ENCODE data around the gene RBM5.

RBM5 gene

DNA sequence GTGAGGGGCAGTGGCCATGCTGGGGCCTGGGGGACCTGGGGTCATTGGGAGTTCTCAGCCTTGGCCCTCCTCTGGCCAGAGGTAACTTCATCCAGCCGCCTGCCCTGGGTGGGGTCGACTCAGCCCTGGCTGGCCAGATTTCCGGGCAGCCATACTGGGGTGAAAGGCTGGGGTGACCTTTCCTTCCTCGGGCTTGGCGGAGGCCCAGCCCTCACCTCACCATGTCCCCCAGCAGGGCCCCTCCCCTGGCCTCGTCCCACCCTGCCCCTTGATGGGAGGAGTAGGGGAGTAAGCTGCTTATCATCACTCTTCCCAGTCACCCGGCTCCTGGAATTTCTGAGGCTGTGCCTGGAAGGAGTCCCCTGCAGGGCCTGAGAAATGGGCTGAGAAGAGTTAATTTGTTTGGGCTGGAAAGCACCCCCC, 71.9 kb downstream of the RBM5 start:
- DNase-seq (ENCODE audit: low spot score): no peak

DNA sequence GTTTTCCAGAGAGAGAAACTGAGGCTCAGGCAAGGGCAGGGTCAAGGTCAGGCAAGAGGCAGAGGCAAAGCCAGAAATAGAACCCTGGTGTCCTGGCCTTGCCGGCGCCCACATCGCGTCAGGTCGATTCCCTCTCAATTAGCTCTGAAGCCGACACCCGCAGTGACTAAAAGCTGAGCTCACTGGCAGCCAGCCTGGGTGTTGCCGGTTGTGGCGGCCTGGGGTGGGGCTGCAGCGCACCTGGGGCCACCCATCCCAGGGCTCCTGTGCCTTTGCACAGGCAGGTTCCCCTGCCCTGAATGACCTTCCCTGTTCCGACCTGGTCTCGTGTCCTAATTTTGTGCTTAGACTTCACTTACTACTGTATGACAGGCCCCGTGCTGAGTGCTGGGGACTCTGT, 72.6 kb downstream of the RBM5 start:
- DNase-seq (ENCODE audit: low spot score): no peak

DNA sequence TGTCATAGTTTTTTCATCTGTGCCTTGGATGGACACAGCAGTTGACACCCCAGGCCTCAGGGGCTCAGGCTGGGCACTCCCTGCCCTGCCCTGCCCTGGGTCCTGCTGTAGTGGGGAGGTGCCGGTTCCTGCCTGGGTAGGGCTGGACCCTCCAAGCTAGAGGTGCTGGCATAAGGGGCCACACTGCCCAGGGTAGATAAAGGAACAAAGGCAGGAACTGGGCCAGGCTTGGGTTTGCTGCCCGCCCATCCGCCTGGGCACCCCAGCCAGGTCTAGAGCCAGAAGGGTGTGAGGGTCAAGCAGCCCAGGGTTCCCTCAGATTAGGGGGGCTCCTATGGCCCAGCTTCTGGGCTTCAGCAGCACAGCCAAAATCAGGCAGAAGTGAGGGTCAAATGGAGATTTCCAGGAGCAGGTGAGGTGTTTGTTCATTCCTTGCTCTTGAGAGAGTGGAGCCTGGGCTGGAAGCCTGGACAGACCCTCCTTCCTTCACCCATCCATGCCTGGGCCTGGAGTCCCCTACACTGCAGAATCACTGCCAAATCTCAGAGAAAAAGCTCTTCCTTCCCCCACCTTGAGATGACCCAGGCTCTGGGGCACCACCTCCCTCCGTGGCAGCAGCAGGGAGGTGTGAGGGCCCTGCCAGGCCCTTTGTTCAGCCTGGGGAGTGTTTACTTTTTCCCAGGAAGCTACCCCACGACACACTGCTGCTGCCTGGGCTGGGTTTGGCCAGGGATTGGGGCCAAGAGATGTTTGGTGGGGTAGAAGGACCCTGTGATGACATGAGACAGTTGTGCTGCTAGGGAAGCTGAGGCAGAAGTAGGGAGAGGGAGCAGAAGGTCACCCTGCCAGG, 73.5 kb downstream of the RBM5 start:
- no peak for DNase-seq (ENCODE audit: low spot score)

DNA sequence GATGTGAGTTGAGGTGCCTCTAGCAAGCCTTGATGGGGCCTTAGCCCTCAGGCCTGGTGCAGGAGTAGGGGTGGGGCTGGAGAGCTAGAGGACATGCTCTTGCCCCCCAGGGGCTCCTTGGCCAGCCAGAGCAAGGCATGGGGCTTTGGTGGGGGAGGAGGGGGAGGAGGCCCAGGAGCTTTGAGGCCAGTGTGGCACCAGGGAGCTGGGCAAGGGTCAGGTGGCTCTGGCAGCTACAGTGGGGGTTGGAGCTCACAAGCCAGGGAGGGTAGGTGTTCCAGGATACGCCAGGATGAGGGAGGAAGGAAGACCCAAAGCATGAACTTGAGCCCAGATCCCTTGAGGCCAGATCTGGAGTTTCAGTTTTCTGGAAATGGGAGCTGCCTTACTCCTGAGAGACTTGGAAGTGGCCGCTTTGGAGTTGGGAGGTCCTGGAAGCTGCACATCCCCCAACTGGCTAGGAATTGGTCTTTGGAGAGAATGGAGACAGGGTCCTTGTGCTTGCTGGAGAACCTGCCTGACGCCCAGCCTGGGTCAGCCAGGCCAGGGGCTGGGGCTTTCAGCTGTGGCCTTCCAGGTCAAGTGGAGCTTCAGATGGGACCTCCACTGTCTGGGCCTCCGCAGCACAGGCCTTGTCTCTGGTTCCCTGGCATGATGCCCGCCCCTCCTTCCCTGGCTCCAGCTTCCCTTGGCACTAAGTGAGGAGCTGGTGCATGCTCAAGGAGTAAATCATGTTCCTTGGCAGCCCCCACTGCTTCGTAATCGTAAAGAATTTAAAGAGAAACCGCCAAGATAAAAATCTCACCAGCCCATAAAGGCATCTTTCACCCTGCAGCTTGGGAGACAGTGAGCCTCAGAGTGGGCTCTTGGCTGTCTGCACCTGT, 75.1 kb downstream of the RBM5 start:
- no peak for DNase-seq (ENCODE audit: low spot score)

DNA sequence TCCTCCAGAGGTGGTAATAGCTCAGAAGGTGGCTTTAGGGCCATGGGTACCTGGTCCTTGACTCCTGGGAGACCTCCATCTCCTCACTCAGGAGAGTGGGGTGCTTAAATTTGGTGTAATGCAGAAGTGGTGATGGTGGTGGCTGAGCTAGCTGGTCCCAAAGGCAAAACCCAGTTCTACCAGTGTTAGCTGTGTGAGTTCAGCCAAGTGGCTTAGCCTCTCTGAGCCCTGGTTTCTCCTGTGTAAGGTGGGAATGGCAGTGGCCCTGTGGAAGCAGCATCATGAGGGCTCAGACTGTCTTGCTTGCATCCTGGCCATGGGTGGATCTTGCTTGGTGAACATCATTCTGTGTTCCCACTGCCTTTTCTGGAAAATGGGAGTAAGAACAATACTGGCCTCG, 75.8 kb downstream of the RBM5 start:
- no peak for DNase-seq (ENCODE audit: low spot score)

DNA sequence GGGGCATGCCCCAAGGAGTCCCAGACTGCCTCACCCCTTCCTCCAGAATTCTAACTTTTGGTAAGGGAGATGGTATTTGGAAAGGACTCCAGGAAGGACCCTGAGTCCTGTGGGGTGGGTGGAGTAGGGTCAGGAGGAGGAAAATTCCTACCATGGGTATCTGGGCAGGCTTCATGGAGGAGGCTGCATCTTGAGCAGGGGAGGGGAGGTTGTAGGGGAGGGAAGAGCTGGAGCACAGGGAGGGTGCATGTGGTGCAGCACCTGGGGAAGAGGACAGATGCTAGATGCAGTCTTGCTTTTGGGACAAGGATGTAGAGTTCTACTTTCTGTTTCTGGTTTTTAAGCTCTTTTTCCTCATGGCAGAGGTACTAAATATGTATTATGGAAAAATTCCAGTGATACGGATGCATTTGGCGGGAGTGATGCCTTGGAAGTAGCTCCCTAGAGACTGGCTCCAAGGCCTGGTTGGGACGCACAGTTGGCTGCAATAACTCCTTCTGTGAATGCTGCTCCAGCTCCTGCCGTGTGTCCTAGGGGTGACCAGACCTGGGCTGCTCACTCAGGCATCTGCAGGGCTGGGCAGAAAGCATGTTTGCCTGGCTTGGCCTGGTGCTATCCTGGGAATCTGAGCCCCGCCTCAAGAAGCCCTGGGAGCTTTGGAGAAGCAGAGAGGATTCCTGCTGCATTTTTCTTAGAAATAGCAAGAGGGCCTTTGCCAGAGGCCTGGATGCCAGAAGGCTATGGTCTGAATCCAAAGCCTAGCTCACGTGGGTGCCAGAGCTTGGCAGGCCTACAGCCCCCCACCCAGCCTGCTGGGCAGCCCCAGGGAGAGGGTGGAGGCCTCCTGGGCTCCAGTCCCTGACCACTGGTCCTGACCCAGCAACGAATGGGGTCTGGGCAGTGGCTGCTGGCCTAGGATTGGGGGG, 76.5 kb downstream of the RBM5 start:
- no peak for DNase-seq (ENCODE audit: low spot score)

DNA sequence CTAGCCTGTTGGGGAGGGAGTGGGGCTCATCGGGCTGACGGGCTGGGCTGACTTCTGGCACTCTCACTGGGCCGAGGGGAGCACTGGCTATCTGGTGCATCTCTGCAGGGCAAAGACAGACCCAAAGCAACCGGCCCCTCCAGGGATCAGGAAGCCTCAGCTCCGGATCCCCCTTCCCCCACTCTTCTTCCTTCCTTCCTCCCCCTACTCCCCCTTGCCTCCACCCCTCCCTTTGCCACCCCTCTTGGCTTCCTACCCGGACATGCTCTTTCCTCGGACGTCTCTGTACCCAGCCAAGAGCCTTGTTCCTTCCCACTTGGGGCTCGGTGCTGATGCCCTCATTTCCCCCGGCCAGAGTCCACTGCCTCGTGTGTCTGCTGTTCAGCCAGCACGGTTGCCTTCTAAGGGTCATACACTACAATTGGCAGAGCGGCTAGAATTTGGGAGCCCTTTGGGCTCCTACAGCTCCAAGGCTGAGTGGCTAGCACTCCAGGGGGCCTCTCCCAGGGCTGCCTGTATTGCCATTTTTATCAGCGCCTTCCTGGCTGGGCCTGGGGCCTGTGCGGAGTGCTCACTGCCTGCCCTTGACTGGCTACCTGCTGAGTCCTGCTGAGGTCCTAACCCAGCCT, 77.3 kb downstream of the RBM5 start:
- no peak for DNase-seq (ENCODE audit: low spot score)

DNA sequence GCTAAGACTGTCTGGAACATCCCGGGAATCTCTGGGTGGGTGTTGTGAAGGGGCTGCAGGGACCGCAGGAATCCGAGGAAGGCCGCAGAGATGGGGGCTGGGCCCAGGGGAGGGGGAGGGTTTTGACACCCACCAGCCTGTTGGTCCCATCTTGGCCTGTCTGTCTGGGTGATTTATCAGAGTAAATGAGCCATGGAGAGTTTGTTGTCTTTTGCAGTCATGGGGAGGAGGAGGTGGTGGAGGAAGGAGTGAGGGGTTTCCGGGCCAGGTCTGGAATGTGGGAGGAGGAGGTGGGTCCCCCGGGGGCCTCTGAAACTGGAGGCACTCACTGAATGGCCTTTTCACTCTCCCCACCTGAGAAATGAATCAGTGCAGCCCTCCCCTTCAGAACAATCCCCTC, 77.9 kb downstream of the RBM5 start:
- DNase-seq (ENCODE audit: low spot score): no peak

DNA sequence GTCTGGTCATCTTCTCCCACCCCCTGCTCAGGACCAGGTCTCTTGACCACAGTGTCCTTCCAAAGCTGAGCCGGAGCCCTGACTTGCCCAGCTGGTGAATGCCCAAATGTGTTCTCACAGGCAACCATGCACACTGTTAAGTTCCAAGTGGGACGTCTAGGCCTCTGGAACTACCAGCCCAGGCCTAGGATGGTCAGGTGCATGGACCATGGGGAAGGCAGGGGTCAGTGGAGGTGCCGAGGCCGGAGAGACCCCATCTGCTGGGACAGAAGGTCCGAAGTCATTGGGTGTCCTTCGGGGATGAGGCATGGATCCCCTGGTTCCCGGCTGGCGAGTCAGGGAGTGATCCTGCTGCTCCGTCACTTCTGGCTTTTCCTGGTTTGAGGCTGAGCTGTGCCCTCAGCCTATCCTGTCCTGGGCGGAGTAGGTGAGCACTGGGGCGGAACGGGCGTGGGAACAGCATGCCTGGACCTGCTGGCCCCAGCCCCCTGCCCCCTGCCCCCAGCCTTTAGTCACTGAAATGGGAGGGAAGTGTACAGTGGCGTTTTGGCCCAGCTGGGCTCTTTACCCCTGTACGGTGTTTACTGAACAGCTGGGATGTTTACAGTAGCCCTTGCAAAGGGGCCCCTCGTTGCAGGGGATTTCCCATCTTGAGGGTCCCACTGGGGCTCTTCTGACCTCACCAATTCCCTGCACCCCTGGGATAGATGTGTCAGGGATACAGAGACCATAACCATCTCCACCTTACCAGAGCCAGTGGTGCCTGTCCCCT, 78.5 kb downstream of the RBM5 start:
- no peak for DNase-seq (ENCODE audit: low spot score)

DNA sequence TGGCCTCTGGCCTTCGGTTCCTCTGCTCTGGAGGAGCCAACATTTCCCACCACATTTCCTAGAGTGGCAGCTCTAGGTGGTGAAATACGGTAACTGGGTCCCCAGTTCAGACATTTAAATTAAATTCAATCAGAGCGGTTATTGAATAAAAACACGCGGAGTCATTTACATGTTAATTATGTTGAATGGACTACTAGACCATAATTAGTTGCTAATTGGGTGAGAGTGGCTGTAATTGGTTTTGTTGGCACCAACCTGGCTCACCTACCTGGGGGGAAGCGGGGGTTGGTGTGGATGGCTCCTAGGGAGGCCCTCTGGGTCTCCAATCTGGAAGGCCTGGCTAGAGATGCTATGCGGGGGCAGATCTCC, 79.1 kb downstream of the RBM5 start:
- DNase-seq (ENCODE audit: low spot score): no peak

DNA sequence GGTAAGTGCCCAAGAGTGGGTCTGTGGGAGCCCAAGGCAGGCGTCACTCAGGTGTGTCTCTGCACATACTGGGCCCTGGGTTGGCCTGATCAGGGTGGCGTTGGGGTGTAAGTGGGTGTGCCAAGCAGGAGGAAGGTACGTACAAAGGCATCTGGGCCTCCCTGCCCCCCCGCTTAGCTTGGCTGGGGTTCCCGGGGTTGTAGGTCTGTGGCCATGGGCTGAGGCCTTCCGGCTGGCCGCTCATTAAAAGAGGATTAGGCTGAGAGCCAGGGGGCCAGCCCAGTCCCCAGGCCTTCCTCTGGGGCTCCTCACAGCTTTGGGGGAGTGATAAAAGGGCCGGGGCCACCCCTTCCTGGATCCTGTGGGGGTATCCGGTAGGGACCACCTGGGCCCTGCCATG, 79.7 kb downstream of the RBM5 start:
- DNase-seq (ENCODE audit: low spot score): no peak
